DND-41 (cell line): ENCODE data around the gene MPI.
A peak's percentile ranks its signal among the peaks of the same experiment; 100 is the strongest.

ENCODE experiments used
- ATAC-seq: fragments of 200-7000 bp; cut with Tn5 transposase; 3 replicates; pipeline ENCODE4 v1.9.1; 2021; ENCODE audit warnings: low read depth; ENCODE audit not compliant: insufficient read depth
- DNase-seq: peaks from one replicate; pipeline ENCODE4 v3.0.0-alpha.2; 2020
- H2AFZ ChIP-seq: 2 replicates; pipeline ENCODE4 v1.6.0; 2012; ENCODE audit warnings: low read depth, low read length
- H3K27ac ChIP-seq: 2 replicates; pipeline ENCODE4 v1.5.1; 2012; ENCODE audit warnings: low read length, inconsistent platforms
- H3K27me3 ChIP-seq: fragments of 200-600 bp; sonication (generic); 2 replicates; pipeline ENCODE4 v1.6.0; 2012; ENCODE audit warnings: low read length, mild to moderate bottlenecking, inconsistent platforms; ENCODE audit not compliant: insufficient read depth, poor library complexity
- H3K36me3 ChIP-seq: 2 replicates; pipeline ENCODE4 v1.5.1; 2012; ENCODE audit warnings: low read length, inconsistent platforms; ENCODE audit not compliant: insufficient read depth
- H3K4me1 ChIP-seq: 2 replicates; pipeline ENCODE4 v1.5.1; 2012; ENCODE audit warnings: mild to moderate bottlenecking, low read length; ENCODE audit not compliant: insufficient read depth
- H3K4me2 ChIP-seq: 2 replicates; pipeline ENCODE4 v1.6.0; 2012; ENCODE audit warnings: mild to moderate bottlenecking, moderate library complexity, low read length, inconsistent platforms; ENCODE audit not compliant: insufficient read depth
- H3K4me3 ChIP-seq, 2 experiments: fragments of 200-600 bp in 1 of 2; shearing (Covaris generic) in 1 of 2; 2 replicates each; pipeline ENCODE4 v1.5.1; 2012 to 2016; ENCODE audit warnings: inconsistent platforms in 2 of 2, low read length in 2 of 2, mild to moderate bottlenecking in 2 of 2, low read depth in 1 of 2, moderate library complexity in 1 of 2
- H3K79me2 ChIP-seq: 2 replicates; pipeline ENCODE4 v1.6.0; 2012; ENCODE audit warnings: low read length, inconsistent platforms; ENCODE audit not compliant: insufficient read depth
- H3K9ac ChIP-seq: 2 replicates; pipeline ENCODE4 v1.6.0; 2012; ENCODE audit warnings: low read depth, mild to moderate bottlenecking, inconsistent platforms, low read length, moderate library complexity
- H3K9me3 ChIP-seq: 2 replicates; pipeline ENCODE4 v1.5.1; 2012; ENCODE audit warnings: low read length, moderate library complexity, mild to moderate bottlenecking, inconsistent platforms; ENCODE audit not compliant: insufficient read depth, severe bottlenecking
- H4K20me1 ChIP-seq: 2 replicates; pipeline ENCODE4 v1.6.0; 2012; ENCODE audit warnings: low read length; ENCODE audit not compliant: insufficient read depth
- EZH2 ChIP-seq: IDR thresholded peaks from 3 replicates; pipeline ENCODE4 v1.6.1; 2012; ENCODE audit warnings: borderline replicate concordance, low read depth, mild to moderate bottlenecking, moderate library complexity, low read length, inconsistent platforms; ENCODE audit not compliant: severe bottlenecking
- TF ChIP-seq, protein P1 (sequence below): IDR thresholded peaks from 2 replicates; pipeline ENCODE4 v1.5.1; 2012; ENCODE audit warnings: borderline replicate concordance, low read length, moderate library complexity, mild to moderate bottlenecking; ENCODE audit not compliant: poor library complexity, severe bottlenecking; ENCODE audit errors: extremely low read depth

The MPI gene

GRCh38 chr15:74950078-74950908, 60.5 kb downstream of the MPI start:
- Histone ChIP-seq H3K9ac (no peak overlapping the region), H2AFZ (no peak overlapping the region), H3K4me2 (no peak overlapping the region), H3K36me3 (no peaks in the 10 kb centered on the region), H3K4me1 (no peaks in the 10 kb centered on the region), H3K4me3 (no peak overlapping the region), H3K27me3 (no peaks in the 10 kb centered on the region), H3K79me2 (no peaks in the 10 kb centered on the region), H3K27ac (no peak overlapping the region), H3K9me3 (no peaks in the 10 kb centered on the region), H4K20me1 (no peaks in the 10 kb centered on the region)
- TF ChIP-seq, protein P1, sequence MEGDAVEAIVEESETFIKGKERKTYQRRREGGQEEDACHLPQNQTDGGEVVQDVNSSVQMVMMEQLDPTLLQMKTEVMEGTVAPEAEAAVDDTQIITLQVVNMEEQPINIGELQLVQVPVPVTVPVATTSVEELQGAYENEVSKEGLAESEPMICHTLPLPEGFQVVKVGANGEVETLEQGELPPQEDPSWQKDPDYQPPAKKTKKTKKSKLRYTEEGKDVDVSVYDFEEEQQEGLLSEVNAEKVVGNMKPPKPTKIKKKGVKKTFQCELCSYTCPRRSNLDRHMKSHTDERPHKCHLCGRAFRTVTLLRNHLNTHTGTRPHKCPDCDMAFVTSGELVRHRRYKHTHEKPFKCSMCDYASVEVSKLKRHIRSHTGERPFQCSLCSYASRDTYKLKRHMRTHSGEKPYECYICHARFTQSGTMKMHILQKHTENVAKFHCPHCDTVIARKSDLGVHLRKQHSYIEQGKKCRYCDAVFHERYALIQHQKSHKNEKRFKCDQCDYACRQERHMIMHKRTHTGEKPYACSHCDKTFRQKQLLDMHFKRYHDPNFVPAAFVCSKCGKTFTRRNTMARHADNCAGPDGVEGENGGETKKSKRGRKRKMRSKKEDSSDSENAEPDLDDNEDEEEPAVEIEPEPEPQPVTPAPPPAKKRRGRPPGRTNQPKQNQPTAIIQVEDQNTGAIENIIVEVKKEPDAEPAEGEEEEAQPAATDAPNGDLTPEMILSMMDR, result peak; percentile 99
- TF ChIP-seq EZH2, result no peak
- DNase-seq, result peak; percentile 77
- peak; percentile 92 for ATAC-seq

DNA sequence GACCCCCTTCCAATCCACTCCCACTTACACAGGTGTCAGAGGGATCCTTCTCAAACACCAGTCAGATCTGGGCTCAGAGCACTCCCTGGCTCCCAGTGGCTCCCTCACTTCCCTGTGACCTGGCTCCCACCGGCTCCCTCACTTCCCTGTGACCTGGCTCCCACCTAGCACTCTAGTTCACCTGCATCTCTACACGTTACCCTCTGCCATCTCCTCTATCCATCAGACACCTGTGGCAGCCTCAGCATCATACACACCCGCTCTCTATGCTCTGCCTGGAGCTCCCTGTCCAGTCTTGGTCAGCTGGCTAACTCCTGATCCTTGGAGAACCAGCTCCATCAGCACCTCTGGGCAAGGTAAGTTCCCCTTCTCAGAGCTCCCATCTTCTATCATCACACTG, 61.2 kb downstream of the MPI start:
- no peaks in the 10 kb centered on the region for H3K79me2 ChIP-seq
- no peaks in the 10 kb centered on the region for H3K9me3 ChIP-seq
- H3K9ac ChIP-seq, result no peak overlapping the region
- H3K4me2 ChIP-seq, result no peak overlapping the region
- H4K20me1 ChIP-seq, result no peaks in the 10 kb centered on the region
- DNase-seq, result no peak
- ATAC-seq, result no peak
- H3K36me3 ChIP-seq, result no peaks in the 10 kb centered on the region
- no peak overlapping the region for H3K4me3 ChIP-seq
- H3K4me1 ChIP-seq, result no peaks in the 10 kb centered on the region
- H3K27me3 ChIP-seq, result no peaks in the 10 kb centered on the region
- TF ChIP-seq, protein P1, result no peak
- no peak for TF ChIP-seq EZH2
- no peak overlapping the region for H3K27ac ChIP-seq
- no peak overlapping the region for H2AFZ ChIP-seq
